ENCODE results near the gene SPTLC3.

- TF ChIP-seq CTCF (IDR thresholded peaks at IDR 0.05; ENCODE audit: insufficient read depth, low read length) (no peak), POLR2AphosphoS5 (IDR thresholded peaks at IDR 0.05; ENCODE audit: low read depth) (no peak)
Observed at GRCh38 chr20:13174402-13174801, 165.6 kb downstream of the SPTLC3 start.

Measured in HL-60 (cell line).